ENCODE results near the gene NHLH1. TPM values are rescaled to one million over a fixed set of nuclear protein-coding genes. Genes with fewer than 3 reads are reported as not detected.

NHLH1 gene
- total and polyA plus RNA-seq, 2 donors (not counting 3 experiments of a cell fraction or from before 2014, with no cell fraction given): 0.46 TPM

- no peak overlapping the region for H3K27ac ChIP-seq (ENCODE audit: insufficient read depth, low read depth, low read length)
- BruUV-seq (replicated peaks): no TSS peak
- peaks cover 78 to 88% of the 10 kb centered on the region in 2 experiments for H3K27me3 ChIP-seq (ENCODE audit: control insufficient read depth in 2 of 2, insufficient read depth in 2 of 2, low read length in 2 of 2)
- H2AFZ ChIP-seq (ENCODE audit: low read depth, low read length): no peak overlapping the region
- dilution Hi-C loops (cut with MboI; ENCODE audit: extremely low pct_ligation_motif_present, low sequenced_read_pairs): no loop called here
- no peak for FAIRE-seq
- H3K9me1 ChIP-seq (replicated peaks; ENCODE audit: control insufficient read depth, extremely low read depth, insufficient read depth, low read length): no peaks in the 10 kb centered on the region
- no peaks in the 10 kb centered on the region for H3K9me3 ChIP-seq (replicated peaks; ENCODE audit: control insufficient read depth, insufficient read depth, low read length)
- intact Hi-C loops (cut with micrococcal nuclease): no loop called here
- POLR2A ChIA-PET: no interaction called here
- H3K79me2 ChIP-seq (ENCODE audit: control insufficient read depth, insufficient read depth, low read length): no peaks in the 10 kb centered on the region
- no peak overlapping the region for H3K4me3 ChIP-seq (replicated peaks in 1 of 3; ENCODE audit: insufficient read depth in 1 of 3, low read depth in 1 of 3, low read length in 3 of 3)
- CTCF ChIA-PET: interaction anchor here (0.8 to 0.9 kb wide), 2 partner anchors 10 to 14 kb away, joined by 3 read pairs; no protein-coding TSS in a partner anchor
- peaks cover 13% of the 10 kb centered on the region for H3K4me1 ChIP-seq (ENCODE audit: control insufficient read depth, extremely low read depth, insufficient read depth, low read length)
- TF ChIP-seq CTCF (IDR thresholded peaks at IDR 0.05; ENCODE audit: extremely low read depth in 1 of 2, insufficient read depth in 1 of 2, low read depth in 1 of 2, low read length in 2 of 2) (no peak), JUN (IDR thresholded peaks at IDR 0.05; ENCODE audit: borderline replicate concordance, insufficient read depth, insufficient read length, low read depth) (no peak), EZH2 (IDR thresholded peaks at IDR 0.05; ENCODE audit: borderline replicate concordance, low read depth, low read length, severe bottlenecking) (peak; percentile 31), MAX (IDR thresholded peaks at IDR 0.05; ENCODE audit: insufficient read depth, insufficient read length) (no peak), MYC (IDR thresholded peaks at IDR 0.05; ENCODE audit: low read depth, low read length) (no peak), FOS (IDR thresholded peaks at IDR 0.05; ENCODE audit: borderline replicate concordance, insufficient read depth, low read length) (no peak), GATA2 (IDR thresholded peaks at IDR 0.05; ENCODE audit: insufficient read depth, insufficient read length, low read depth, low read length) (no peak)
- no peaks in the 10 kb centered on the region for H3K36me3 ChIP-seq (ENCODE audit: control insufficient read depth in 2 of 2, extremely low read depth in 1 of 2, insufficient read depth in 2 of 2, low read length in 2 of 2)
- H3K4me2 ChIP-seq (ENCODE audit: insufficient read depth, low read length): no peak overlapping the region
- no peak overlapping the region for H3K9ac ChIP-seq (replicated peaks; ENCODE audit: extremely low read depth, insufficient read depth, low read length)
- no peak for DNase-seq (ENCODE audit: low read depth, low spot score)
- H4K20me1 ChIP-seq (replicated peaks; ENCODE audit: control insufficient read depth, extremely low read depth, insufficient read depth, low read length): no peaks in the 10 kb centered on the region
Observed at GRCh38 chr1:160402001-160402795, 35.3 kb downstream of the NHLH1 start.

Data from endothelial cell of umbilical vein (primary cell).